GM18498 (cell line): ENCODE results near the gene TMEM209.

Experiments
- ATAC-seq: cut with Tn5 transposase; IDR thresholded peaks from one replicate; pipeline ENCODE4 v1.9.1; 2021; ENCODE audit warnings: mild to moderate bottlenecking, moderate library complexity; ENCODE audit not compliant: unreplicated experiment

TMEM209 gene

DNA sequence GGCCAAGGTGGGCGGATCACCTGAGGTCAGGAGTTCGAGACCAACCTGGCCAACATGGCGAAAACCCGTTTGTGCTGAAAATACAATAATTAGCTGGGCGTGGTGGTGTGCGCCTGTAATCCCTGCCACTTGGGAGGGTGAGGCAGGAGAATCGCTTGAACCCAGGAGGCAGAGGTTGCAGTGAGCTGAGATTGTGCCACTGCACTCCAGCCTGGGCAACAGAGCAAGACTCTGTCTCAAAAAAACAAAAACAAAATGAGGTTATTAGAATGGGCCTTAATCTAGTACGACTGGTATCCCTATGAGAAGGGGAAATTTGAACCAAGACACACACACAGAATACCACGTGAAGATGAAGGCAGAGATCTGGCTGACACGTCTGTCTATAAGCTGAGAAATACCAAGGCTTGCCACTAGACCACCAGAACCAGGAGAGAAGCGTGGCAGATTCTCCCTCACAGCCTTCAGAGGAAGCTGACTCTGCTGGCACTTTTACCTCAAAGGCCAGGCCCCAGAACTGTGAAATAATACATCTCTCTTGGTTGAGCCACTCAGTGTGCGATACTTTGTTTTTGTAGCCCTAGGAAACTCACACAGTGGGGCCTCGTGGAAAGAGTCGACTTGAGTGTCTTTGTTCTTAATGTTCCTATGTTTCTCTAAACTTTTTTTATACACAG is 59.6 kb downstream of the TMEM209 start:
- ATAC-seq, result no peak

DNA sequence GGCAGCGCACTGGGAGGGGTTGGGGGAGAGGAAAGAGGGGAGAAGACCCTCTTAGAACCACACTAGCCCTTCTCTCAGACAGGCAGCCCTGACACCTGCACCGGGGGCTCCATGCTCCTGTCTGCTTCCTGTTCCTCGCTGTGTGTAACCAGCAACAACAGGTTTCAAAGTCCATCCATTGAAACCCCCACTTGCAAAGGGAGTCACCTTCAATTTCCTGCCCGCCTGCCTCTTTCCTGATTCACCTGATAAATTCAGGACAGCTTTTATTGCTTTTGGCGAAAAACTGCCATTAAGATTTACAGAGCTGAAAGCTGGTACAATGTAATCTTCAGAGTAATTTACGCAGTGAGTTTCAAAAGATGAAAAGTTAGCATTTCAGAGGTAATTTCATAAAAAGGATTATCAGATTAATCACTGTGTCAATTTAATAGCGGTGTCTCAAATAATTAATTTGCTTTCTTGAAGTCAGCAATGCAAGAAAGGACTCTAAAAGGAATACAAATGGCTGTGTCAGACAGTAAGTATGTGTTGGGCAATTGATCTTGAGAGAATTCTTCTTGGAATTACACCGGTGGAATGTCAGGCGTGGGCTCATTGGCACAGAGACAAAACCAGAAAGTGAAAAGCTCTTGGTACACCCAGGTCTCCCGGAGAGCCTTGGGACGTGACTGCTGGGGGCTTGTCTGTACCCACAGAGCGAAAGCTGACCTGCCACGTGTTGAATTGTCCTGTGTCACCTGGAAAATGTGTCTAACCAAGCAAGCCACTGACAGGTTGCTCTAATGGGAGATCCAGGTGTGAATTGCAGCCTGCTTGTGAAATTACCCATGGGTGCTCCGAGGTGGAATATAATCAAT is 60.7 kb downstream of the TMEM209 start:
- no peak for ATAC-seq

DNA sequence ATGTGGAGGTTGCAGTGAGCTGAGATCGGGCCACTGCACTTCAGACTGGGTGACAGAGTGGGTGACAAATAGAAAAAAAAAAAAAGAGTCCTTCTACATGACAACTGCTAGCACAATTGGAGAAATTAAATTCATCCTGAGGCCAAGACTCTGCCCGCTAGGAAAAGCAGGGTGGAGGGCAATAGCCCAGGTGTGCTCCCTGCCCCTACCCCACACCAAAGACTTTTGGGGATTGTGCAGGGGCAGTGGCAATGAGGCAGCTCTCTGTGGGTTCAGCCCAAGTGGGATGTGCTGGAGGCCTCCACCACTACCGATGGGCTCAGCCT is 61.3 kb downstream of the TMEM209 start:
- no peak for ATAC-seq

DNA sequence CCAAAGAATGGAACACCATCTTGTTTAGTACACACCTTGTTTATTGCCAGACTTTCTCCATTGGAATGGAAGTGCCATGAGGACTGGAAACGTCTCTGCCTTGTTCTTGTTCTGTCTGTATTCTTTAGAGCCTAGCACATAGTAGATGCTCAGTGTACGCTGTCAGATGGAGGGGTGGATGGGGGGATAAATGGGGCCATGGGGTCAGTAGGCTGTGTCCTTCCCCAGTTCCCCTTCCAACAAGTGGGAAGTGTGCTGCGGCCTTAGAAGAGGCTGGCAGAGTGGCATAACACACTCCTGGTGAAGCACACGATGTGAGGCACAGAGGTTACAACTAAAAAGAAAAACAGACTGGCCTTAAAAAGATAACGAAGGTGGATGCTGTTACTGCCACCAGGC is 61.9 kb downstream of the TMEM209 start:
- no peak for ATAC-seq

DNA sequence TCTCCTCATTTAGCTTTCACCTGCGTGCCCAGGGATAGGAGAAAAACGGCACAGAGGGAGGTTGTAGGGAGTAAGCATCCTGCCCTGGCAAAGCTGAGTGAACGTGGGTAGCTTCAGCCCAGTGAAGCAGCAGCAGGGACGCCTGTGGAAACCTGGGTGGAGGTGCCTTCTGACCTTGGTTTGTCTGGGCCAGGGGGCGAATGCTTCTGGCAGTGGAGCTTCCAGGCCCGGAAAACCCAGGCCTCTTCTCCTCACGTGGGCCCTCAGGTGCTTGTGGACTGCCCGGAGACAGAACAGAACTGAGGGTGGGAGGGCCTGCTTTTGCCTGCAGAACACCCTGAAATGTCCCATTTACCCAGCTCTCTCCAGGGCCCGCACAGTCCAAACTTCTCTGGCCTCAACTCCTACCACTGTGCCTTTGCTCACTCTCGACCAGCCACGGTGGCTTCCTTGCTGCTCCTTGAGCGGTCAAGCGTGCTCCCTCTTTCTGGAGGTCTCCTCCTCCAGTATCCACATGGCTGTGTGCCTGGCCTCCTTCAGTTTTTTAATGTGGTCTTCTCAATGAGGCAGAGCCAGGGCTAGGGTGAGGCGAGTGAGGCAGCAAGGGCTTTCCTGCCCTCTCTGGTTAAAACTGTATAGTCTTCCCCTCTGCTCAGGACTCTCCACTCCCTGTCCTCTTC is 62.4 kb downstream of the TMEM209 start:
- ATAC-seq, result no peak

DNA sequence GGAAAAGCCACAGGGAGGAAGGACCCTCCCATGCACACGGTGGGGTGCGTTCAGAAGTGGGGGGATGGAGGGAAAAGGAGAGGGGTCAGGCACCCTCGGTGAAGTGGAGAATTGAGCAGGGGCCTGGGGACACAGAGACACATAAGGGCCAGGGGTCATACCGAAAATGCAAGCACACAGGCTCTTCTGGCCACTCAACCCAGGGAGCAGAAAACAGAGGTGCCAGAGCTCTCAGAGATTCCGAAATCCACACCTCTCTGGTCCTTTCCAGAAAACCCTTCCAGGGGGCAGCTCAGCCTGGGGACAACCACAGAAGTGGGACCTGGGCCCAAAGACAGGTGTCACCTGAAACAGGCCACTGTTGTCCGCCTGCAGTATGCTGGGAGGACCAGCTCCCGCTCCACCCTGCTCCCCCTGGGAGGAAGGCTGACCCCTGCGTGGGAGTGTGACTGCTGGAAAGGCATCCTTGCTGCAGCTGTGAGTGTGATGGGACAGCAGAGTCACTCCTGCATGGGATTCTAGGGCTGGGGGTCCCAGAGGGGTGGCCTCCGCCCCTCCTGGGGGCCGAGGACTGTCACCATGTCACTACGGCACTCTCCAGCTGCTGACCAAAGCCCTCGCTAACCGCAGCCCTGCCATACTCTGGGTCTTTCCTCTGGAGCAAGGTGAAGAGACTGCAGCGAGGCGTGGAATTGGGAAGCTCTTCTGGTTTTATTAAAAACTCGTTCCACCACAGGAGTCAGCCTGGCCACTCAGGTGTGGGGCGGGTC is 63.1 kb downstream of the TMEM209 start:
- peak; percentile 5 for ATAC-seq

DNA sequence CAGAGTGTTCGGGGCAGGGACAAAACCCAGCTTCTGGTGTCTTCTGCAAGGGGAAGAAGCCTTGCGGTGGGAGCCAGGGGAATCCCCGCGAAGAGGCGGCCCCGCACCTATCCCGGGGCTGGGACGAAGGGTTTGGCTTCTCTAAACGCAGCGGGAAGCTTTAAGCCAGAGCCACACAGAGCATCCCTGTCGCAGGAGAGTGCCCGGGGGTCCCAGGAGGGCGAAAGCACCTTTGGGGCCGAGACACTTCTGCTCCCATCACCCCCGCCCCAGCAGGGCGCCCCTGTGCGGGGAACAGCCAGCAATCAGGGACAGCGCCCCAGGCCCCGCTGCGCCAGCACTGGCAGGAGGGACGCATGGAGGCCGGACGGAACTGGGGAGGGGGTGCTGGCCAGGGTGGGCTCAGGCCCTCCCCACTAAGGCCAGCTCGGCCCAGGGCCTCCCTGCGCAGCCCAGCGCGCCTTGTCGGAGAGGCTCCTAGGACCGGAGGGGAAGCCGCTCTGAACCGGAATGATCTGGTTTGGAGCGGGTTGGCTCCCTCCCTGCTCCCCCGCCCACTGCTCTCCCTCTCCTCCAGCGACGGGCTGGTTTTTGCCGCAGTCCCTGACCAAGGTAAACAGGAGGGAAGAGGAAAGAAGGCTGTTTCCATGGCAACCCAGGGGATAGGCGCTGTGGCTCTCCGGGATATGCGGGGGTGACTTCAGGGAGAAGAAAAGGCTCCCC is 63.9 kb downstream of the TMEM209 start:
- peak; percentile 67 for ATAC-seq

DNA sequence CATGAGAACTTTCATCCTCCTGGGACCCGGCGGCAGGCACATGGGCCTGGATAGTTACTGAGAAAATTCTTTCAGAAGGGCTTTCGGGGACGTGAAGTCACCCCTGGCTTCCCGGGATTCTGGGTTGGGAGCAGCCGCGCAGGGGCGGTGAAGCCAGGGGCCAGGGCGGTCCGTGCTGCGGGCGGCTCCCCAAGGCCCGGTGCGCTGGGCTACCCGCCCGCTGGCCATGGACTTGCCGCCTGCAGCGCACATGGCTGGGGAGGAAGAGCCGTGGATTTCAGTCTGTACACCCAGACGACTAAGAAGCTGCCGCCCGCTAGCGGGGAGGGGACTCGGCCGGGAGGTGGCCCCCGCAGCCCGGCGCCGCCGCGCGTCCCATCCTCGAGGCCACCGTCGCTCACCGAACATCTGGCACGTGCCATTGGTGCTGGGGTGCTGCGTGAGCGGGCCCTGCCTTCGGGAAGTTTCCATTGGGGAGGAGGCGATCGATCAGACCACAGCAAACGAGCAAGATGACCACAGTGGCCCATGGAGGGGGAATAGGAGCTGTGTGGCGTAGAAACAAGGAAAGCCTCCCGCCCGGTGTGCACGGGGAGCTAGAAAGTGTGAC is 64.5 kb downstream of the TMEM209 start:
- no peak for ATAC-seq

DNA sequence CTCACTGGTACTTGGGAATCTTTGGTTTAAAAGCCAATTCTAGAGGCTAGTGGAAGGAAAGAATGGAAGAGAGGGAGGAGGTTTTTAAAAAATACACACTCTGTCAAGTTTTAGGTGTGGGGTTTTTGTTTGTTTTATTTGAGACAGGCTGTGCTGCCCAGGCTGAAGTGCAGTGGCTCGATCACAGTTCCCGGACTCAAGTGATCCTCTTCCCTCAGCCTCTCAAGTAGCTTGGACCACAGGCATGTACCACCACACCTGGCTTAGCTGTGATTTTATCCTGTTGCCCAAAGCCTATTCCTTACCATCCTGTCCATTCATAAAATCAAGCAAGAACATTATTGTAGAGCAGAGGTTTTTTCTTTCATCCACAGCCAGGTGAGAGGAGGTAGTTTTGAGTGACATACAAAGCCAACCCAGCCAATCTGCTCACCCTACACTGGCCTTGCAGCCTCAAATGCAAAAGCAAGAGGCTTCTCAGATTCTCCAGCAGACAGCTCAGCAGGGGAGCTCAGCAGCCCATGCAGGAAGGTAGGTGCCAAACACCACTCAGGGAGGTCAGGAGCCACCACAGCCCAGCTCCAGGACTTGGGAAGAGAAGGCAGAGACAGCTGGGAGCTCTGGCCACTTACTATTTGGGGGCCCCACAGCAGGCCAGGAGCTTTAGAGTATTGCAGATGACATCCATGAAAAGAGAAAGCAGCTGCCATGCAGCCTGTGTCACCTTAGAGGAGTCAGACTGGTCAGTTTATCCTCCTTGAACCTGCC is 65.8 kb downstream of the TMEM209 start:
- ATAC-seq, result no peak

DNA sequence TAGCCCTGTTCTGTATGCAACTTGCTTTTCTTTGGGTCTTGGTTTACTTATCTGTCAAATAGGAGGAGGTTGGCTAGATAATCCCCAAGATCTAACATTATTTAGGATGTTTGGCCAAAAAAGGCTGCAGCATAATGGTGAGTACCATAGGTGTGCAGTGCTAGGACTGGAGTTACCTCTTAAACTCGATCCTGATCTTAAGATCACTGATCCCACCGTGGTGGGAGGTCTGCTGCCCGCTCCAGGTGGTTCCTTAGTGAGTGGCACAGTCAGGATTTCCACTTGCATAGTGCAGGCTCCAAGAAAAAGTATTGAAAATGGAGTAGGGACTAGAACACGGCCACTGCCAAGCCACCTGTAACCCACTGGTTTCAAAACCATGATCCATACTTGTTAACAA is 68.0 kb downstream of the TMEM209 start:
- no peak for ATAC-seq

DNA sequence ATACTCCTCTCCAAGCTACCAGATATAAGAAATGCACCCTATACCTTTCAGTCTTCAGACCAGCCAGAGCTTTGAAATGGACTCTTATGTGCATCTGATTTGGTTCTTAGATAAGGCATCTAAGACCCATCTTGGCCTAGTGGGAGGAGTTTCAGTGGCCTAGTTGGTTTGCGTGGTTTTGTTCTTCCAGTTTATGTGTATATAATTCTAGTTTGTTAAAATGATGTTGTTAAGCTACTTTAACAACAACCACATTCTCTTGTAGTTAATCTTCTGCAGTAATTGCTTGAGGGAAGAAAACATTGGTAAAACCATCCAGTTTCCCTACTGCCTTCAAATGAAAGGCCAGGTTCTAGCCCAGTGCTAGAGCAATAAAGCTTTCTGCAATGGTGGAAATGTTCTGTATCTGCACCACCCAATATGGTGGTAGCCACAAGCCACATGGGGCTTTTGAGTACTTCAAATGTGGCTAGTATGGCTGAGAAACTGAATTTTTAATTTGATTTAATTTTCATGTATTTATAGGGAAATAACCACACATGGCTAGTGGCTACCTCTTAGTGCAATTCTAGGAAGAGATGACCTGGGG is 68.5 kb downstream of the TMEM209 start:
- no peak for ATAC-seq

DNA sequence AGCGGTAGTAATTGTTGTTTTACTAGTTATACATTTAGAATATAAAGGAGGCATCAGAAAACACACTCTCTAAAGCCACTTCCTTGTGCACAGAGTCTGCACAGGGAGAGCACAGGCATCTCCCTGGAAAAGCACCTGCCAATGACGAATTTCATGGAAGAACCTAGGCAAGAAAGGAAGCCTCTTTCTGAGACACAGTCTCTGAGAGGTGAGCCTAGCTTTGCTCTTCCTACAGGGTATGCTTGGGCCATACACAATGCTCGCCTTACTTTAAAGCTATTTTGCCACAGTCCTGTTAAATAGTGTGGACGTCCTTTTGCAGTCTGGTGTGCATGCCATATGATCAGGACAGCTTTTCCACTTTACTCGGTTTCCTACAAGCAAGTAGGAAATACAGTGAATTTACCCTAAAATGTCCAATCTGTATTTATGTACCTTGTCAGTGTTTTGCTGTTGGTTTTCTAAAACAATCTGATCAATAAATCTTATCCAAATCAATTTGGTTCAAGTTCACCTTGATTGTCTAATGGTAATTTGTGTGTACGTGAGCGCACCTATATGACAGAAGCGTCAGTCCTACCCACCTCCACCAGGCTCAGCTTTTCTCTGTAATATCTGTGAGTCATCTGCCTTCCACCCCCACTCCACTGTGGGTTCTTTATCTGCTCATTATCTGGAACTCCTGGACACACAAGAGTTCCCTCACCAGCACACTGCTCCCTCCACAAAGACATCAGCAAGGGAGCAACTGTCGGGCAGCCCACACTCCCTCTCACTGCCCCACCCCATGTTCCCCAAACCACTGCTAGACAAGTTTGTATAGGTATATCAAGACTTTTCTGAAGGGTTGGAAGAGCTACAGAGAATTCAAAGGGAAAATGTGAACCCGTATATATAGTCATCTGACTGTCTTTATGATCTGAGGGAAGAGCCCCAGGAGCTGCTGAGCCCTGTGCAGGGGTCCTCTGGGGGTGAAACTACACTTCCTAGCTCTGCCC is 69.7 kb downstream of the TMEM209 start:
- ATAC-seq, result no peak

DNA sequence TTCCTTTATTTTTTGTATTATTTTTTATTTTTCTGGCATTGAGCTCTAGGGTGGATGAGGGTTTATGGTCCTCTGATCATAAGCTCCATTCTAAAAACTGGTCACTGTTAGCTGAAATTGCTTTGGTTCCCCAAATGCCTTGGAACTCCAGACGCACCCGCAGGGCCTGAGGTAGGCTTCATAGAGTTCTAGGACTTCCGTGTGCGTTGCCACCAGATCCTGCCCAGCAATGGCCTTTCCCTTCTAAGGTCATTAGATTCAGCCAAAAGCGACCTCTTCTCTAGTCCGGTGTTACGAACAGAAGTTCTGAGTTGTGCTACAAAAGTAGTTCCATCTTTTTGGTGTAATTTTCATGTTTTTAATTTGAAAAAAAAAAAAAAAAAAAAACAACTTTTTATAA is 70.5 kb downstream of the TMEM209 start:
- no peak for ATAC-seq

DNA sequence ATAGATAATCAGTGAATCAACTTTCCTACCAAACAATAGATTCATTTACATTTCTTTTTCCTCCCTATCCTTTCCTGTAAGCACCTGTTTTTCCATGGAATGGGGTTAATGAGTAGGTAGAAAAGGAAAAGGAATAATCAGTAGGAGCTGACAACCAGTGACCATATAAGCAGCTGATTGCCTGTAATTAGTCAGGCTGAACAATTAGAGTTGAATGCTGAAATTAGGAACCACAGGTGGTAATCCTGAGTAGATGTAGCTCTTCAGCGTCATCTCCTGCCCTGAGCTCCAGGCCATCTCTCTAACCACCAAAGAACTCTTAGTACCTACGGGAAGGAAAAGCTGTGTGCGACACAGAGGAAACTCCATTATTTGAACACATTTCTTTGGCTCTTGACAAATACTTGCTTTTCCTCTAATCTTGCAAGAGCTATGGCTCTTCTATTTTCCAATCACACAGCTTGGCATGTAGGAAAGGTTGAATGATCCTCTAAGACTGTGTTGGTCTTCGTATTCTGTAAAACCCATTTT is 71.0 kb downstream of the TMEM209 start:
- ATAC-seq, result no peak

DNA sequence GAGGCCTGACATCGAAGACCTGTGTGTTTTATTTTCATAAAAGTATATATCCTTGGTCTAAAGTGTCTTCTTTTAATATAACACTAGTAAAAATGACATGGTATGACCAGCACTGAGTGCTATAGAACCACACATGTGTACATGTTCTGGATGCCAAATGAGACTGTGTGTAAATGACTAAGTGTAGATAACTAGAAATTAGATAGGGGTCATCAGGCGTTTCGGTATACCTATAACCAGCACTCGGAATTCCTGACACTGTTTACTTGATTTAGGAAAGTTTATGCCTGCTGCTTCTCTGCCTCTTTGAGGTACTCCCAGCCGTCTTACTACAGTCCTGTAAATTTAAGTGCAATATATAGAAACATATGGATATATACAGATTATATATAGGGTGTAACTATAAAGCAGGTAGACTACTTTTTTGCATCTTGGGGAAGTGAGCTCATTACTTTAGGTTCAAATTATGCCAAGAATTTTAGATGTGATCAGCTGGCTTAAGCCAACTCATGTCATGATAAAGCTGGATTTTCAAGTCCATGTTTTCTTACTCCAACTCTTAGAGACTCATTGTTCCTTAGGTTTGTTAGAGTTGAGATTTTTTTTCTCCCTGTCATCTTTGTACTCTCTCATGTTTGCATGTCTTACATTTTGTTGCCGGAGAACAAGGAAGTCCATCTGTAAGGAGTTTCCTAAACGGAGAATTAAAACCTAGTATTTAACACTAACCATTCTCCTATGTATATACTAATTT is 72.0 kb downstream of the TMEM209 start:
- no peak for ATAC-seq

DNA sequence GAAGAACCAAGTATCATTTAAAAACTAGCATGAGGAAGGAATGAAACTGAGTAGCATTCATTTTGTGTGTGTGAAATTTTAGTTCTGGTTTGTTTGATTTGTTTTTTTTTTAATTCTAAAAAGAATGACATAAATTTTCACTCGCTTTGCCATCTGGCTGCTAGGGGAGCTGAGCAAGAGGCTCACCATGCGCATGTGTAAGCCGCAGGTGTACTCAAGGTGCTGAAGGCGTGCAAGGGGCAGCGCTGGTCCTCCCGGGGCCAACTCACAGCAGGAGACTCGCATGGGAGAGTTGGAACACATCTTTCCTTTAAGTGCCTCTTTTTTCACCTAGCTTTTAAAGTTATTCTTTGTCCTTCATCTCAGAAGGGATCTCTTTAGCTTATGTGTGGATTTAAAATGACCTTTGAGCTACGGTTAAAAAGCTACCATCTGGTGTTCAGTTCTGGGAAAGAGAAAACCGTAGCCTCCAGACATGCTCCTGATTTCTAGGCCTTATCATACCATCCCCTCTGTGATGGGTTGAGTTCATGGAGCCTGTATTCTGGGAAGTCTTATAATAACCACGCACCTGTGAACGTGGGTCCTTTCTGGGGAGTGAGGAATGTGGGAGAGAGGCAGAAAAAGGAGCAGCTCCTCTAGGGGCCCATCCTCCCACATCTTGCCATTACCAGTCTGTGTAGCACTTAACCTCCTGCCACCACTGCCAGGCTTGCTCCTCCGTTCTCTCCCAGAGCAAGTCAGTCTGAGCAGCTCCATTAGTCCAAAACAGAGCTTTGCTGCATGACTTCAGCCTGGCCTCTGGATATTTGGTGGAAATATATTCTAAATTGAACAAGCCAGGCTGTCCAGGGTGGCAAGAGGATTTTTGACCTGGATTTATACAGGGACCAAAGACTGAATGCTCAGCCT is 73.0 kb downstream of the TMEM209 start:
- ATAC-seq, result no peak
